GM10248 (cell line): ENCODE results near the gene UQCRFS1.

Experiments used
- CTCF ChIA-PET: fragments of 300-600 bp; sonication (Branson Sonifier 250); formaldehyde crosslinking; extraction: SDS; loops from one replicate; lab custom pipeline; 2021; ENCODE audit warnings: antibody characterized with exemption; lab: Yijun Ruan, JAX
- POLR2A ChIA-PET: fragments of 350-650 bp; sonication (Branson Sonifier 250); formaldehyde crosslinking; extraction: SDS; loops from one replicate; lab custom pipeline; 2020; ENCODE audit warnings: antibody characterized with exemption; lab: Yijun Ruan, JAX
- DNase-seq: peaks from one replicate; pipeline ENCODE4 v3.0.0; 2012; ENCODE audit errors: extremely low spot score
- TF ChIP-seq, protein P1 (sequence below): IDR thresholded peaks from 2 replicates; pipeline ENCODE4 v1.5.1; 2012; ENCODE audit warnings: mild to moderate bottlenecking, low read depth; ENCODE audit errors: extremely low read depth, missing control alignments, control extremely low read depth

UQCRFS1 gene

DNA sequence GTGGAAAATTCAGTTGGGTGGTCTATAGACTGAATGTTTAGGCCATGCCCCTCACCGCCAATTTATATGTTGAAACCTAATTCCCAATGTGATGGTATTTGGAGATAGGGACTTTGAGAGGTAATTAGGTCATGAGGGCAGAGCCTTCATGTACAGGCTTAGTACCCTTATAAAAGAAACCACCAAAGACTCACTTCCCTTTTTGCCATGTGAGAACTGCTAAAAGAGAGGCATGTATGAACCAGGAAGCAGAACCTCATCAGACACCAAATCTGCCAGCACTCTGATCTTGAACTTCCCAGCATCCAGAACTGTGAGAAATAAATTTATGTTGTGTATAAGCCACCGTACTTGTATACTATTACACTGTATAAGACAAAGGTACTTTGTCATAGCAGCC is 40.6 kb downstream of the UQCRFS1 start:
- ChIA-PET CTCF (no interaction called here), POLR2A (no interaction called here)
- TF ChIP-seq, protein P1, sequence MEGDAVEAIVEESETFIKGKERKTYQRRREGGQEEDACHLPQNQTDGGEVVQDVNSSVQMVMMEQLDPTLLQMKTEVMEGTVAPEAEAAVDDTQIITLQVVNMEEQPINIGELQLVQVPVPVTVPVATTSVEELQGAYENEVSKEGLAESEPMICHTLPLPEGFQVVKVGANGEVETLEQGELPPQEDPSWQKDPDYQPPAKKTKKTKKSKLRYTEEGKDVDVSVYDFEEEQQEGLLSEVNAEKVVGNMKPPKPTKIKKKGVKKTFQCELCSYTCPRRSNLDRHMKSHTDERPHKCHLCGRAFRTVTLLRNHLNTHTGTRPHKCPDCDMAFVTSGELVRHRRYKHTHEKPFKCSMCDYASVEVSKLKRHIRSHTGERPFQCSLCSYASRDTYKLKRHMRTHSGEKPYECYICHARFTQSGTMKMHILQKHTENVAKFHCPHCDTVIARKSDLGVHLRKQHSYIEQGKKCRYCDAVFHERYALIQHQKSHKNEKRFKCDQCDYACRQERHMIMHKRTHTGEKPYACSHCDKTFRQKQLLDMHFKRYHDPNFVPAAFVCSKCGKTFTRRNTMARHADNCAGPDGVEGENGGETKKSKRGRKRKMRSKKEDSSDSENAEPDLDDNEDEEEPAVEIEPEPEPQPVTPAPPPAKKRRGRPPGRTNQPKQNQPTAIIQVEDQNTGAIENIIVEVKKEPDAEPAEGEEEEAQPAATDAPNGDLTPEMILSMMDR = no peak
- no peak for DNase-seq

DNA sequence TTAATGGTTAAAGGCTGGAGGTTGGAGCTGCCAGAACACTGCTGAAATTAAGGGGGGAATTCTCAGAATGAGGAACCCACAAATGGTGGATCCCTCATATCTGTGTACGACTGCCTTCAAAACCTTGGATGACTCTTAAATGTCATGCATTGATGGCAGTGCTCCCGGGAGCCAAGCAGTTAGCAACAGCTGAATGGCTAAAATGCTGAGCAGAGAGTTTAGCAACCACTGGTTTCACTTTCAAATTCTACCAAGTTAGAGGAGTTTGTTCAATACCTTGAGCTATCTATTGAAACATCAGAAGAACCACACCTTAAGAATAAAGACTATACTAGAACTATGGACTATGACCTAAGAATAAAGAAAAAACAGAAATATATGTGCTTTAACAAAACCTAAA is 41.4 kb downstream of the UQCRFS1 start:
- ChIA-PET CTCF (interaction anchor here (1.2 kb wide), 1 partner anchor 10 kb away, joined by 3 read pairs; no protein-coding TSS in a partner anchor), POLR2A (no interaction called here)
- DNase-seq = no peak
- TF ChIP-seq, protein P1 = no peak

DNA sequence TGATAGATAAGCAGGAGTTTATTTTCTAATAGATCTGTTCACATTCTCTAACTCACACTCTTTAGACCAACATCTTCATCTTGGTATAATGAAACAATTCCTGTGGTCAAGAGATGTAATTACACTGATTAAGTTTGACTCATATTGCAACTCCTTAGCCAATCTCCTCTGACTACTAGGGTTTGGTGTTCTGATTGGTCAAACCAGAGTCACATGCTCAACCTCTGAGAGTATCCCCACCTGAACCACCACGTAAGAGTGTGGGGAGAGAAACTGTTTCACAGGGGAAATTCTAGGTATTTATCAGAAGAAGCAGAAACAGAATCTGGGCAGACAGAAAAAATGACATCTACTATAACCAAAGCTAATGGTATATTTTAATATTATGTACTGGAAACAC is 42.4 kb downstream of the UQCRFS1 start:
- TF ChIP-seq, protein P1 = no peak
- CTCF ChIA-PET = no interaction called here
- POLR2A ChIA-PET = no interaction called here
- no peak for DNase-seq

DNA sequence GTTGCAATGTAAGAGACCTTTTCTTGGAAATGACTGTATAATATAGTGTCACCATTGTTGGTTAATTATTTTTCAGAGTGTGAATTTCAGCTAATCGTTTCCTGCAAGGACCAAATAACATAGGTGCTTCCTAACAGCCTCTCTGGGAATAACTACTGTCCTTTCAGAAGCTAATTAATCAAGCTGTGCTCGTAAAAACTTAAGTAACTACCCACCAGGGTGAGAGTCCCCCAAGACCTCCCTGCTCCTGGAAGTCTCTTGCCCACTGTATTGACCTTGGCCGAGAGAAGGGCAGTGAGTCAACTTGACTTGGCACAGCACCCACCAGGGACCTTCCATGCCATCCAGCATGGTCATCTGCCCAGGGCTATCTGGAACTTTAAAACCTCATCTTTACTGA is 50.3 kb downstream of the UQCRFS1 start:
- TF ChIP-seq, protein P1 = no peak
- no peak for DNase-seq
- ChIA-PET CTCF (interaction anchor here (0.7 to 1.1 kb wide), 2 partner anchors 12 to 14 kb away, joined by 3 read pairs; no protein-coding TSS in a partner anchor), POLR2A (no interaction called here)

DNA sequence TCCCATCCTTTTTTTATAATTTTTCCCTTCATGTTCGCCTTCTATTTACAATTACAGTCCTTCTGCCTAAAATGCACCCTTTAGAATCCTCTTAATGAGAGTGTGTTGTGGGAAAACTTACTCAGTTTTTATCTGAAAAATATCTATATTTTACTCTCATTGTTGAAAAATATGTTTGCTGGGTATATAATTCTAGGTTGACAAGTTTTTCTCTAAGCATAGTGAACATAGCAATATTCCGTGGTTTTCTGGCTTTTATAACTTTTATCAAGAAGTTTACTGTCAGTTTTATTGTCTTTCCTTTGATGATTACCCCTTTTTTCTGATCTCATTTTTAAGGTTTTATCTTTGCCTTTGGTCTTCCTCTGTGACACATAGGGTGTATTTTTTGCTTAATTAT is 57.3 kb downstream of the UQCRFS1 start:
- TF ChIP-seq, protein P1 = no peak
- no peak for DNase-seq
- POLR2A ChIA-PET = no interaction called here
- CTCF ChIA-PET = no interaction called here
